ENCODE data around the gene BCL6B.

DNA sequence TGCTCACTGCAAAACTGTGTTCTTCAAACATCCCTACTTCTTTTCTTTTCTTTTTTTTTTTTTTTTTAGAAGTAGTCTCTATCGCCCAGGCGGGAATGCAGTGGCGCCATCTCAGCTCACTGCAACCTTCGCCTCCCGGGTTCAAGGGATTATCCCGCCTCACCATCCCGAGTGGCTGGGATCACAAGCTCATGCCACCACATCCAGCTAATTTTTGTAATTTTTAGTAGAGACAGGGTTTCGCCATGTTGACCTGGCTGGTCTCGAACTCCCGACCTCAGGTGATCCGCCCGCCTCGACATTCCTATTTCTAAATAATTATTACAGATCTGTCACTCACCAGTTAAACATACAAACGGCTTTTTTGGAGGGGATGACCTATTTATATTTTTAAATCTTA is 11.4 kb upstream of the BCL6B start:
- TF ChIP-seq, protein P1, sequence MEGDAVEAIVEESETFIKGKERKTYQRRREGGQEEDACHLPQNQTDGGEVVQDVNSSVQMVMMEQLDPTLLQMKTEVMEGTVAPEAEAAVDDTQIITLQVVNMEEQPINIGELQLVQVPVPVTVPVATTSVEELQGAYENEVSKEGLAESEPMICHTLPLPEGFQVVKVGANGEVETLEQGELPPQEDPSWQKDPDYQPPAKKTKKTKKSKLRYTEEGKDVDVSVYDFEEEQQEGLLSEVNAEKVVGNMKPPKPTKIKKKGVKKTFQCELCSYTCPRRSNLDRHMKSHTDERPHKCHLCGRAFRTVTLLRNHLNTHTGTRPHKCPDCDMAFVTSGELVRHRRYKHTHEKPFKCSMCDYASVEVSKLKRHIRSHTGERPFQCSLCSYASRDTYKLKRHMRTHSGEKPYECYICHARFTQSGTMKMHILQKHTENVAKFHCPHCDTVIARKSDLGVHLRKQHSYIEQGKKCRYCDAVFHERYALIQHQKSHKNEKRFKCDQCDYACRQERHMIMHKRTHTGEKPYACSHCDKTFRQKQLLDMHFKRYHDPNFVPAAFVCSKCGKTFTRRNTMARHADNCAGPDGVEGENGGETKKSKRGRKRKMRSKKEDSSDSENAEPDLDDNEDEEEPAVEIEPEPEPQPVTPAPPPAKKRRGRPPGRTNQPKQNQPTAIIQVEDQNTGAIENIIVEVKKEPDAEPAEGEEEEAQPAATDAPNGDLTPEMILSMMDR (IDR thresholded peaks at IDR 0.05): no peak
- TF ChIP-seq POLR2A (IDR thresholded peaks at IDR 0.05) (no peak), EP300 (IDR thresholded peaks at IDR 0.05) (no peak)
